Measurements from ENCODE around the gene ANTKMT.
A peak's percentile ranks its signal among the peaks of the same experiment; 100 is the strongest.

Gene ANTKMT, protein sequence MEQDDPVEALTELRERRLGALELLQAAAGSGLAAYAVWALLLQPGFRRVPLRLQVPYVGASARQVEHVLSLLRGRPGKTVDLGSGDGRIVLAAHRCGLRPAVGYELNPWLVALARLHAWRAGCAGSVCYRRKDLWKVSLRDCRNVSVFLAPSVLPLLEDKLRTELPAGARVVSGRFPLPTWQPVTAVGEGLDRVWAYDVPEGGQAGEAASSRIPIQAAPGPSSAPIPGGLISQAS

DNA sequence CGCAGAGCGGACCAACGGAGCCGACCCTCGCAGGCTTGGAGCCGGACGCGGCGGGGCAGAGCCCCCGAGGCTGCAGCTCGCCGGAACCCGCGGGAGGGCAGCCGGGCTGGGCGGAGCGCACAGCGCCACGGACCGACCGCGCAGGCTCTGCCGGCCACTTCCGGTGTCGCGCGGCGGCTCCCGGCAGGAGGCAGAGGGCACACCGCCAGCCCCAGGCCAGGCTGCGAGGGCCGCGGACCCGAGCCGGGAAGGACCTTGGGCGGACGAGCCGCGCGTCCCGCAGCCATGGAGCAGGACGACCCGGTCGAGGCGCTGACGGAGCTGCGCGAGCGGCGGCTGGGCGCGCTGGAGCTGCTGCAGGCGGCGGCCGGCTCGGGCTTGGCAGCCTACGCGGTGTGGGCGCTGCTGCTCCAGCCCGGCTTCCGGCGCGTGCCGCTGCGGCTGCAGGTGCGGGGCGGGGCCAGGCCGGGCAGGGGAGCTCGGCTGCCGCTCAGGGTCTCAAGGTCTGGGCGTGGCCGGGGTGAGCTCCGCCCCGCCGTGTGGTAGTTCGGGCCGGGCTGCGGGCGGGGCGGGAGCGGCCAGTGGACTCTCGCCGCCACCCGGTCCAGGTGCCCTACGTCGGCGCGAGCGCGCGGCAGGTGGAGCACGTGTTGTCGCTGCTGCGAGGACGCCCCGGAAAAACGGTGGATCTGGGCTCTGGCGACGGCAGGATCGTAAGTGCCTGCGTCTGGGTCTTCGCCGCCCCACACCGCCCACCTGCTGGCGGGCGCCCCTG is at the start of gene ANTKMT:
TSS of gene ANTKMT (plus strand) at position 157 of the 775 bp plus-strand sequence. CDS start at position 286, 129 bp downstream.
- peak; percentile 66 to 78 for DNase-seq (ENCODE audit: low read depth in 2 of 2)

DNA sequence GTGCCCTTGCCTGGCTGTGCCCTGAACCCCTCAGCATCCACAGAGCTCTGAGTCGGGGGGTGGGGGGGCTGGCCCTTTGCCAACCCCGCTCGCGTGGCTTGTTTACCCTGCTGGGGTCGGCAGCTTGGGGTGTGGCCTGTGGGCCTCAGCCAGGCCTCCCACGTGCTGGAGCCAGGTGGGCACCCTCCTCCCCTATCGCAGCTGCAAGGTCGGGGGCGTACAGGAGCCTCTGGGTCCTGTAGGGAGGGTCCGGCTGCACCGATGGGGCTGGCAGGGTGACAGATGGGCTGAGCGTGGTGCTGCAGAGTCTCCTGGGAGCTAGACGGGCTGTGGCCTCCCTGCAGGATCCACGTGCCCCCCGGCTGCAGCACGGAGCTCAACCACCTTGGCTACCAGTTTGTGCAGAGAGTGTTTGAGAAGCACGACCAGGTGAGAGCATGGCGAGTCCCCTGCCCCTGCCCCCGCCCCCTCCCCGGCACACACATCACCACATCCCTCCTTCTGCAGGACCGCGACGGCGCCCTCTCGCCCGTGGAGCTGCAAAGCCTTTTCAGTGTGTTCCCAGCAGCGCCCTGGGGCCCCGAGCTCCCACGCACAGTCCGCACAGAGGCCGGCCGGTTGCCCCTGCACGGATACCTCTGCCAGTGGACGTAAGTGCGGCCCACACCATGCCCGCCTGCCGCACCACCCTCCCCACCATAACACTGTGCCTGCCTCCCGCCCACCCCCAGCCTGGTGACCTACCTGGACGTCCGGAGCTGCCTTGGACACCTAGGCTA is 49.4 kb upstream of the ANTKMT start:
- DNase-seq (ENCODE audit: low read depth in 2 of 2) = no peak

DNA sequence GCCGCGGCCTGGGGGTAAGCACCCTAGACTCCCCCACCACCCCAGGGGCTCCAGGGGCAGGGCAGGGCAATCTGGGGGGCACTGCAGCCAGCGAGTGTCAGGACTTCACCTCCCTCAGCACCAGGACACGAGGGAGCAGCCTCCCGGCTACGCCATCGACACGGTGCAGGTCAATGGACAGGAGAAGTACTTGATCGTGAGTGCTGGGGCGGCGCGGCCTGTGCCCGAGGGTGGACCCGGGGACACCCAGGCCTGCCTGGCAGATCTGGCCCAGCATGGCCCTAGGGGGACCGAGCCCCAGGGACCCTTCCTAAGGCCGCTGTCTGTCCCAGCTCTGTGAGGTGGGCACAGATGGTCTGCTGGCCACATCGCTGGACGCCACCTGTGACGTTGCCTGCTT is 48.6 kb upstream of the ANTKMT start:
- no peak for DNase-seq (ENCODE audit: low read depth in 2 of 2)

DNA sequence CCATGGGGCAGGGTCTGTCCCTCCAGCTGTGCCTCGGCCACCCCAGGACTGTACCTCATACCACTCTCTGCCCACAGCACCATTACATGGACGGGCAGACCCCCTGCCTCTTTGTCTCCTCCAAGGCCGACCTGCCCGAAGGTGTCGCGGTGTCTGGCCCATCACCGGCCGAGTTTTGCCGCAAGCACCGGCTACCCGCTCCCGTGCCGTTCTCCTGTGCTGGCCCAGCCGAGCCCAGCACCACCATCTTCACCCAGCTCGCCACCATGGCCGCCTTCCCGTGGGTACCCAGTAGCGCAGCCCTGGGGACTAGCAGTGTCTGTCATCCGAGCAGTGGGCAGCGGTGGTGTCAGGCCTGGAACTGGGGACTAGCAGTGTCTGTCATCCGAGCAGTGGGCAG is 48.1 kb upstream of the ANTKMT start:
- no peak for DNase-seq (ENCODE audit: low read depth in 2 of 2)

DNA sequence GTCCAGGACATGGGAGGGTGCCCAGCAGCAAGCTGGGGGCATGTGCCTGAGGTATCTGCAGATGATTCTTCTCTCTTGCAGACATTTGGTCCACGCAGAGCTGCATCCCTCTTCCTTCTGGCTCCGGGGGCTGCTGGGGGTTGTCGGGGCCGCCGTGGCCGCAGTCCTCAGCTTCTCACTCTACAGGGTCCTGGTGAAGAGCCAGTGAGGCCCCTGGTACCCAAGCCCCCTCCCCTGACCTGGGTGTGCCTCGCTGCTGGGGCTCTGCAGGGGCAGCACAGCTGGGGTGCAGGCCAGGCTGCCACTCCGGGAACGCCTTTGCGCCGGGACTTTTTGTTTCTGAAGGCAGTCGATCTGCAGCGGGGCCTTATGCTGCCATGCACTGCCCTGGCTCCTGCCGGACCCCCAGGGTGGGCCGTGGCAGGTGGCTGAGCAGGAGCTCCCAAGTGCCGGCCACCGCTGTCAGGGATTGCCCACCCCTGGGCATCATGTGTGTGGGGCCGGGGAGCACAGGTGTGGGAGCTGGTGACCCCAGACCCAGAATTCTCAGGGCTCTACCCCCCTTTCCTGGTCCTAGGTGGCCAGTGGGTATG is 47.5 kb upstream of the ANTKMT start:
- DNase-seq (ENCODE audit: low read depth in 2 of 2) = no peak

DNA sequence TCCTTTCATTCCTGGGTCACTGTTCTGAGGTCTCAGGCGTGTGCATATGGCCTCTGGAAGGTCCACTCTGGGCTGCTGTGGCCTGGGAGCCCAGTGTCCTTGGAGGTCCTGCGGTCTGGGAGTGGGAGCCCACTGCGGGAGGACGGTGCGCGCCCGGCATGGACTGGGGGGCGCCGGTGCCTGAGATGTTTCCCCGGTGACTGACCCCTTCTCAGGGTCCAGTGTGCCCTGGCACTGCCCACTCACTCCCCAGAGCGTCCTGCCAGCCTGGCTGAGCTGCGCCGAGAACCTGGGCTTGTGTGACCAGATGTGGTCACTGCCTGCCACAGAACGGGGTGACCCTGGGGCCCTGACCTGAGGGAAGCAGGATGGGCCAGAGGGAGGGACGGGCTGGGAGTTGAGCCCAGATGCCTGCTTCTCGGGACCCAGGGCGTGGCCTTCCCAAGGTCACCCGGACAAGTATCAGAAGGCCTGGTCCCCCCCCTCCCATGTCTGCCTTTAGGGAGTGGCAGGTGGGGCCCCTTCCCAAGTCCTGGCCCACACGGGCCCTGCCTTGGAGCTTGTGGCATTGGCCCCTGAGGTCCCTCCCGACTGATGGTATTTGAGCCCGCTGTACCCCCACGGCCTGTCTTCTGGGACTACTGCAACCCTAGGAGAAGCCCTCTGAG is 46.6 kb upstream of the ANTKMT start:
- DNase-seq (ENCODE audit: low read depth in 2 of 2) = no peak

DNA sequence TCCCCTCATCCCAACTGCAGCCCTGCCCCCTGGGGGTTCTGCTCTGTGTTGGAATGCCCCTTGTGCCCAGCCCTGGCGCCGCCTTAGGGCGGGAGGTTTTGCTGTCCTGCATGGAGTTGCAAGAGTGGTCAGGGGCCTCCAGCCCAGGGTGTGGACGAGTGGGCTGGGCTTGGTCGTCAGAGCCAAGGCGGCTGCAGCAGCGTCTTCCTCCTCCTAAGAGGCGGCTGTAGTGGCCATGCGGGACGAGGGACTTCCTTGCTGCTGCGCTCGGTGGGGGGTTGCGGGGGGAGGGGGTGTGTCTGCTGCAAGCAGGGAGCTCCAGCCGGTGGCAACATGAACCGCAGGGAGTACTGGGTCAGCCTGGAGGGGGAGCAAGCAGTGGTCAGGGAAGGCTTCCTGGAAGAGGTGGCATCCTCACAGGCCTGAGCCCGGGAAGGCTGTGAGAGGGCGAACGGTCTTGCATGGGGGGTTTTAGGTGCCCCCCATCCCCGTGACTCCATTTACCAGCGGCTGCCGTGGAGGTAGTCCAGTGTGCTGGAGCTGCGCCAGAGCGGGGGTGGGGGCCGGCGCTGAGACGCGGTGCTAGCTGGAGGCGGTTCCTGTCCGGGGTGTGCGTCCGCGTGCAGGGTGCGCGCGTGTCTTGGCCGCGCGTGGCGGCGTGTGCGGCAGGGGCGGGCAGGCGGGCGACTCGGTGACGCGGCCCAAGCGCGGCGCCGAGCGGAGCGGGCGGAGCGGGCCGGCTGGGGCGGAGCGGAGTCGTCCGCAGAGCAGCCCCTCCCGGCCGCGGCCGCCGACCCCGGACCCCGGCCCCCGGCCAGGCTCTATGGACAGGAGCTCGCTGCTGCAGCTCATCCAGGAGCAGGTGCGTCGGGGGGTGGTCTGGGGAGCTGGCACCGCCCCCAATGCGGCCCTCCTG is 45.7 kb upstream of the ANTKMT start, which contains the start of gene RHBDL1:
TSS of gene RHBDL1 (plus strand) at position 704 of the 916 bp plus-strand sequence. CDS start at position 824, 120 bp downstream.
- no peak for DNase-seq (ENCODE audit: low read depth in 2 of 2)

DNA sequence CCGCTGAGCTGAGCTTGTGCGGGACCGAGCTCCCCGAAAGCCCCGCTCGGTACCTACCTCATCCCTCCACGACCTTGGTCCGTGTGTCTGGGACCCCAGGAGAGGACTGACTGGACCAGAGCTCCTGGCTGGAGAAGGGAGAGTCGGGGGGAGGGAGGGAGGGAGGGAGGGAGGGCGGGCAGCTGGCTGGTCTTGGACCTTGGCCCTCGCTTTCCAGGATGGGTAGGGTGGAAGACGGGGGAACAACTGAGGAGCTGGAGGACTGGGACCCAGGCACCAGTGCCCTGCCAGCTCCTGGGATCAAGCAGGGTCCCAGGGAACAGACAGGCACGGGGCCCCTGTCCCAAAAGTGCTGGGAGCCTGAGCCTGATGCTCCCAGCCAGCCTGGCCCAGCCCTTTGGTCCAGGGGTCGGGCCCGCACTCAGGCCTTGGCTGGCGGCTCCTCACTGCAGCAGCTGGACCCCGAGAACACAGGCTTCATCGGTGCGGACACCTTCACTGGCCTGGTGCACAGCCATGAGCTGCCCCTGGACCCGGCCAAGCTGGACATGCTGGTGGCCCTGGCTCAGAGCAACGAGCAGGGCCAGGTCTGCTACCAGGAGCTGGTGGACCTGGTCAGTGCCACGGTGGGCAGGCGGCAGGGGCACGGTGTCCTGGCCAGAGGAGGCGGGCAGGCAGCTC is 44.9 kb upstream of the ANTKMT start:
- no peak for DNase-seq (ENCODE audit: low read depth in 2 of 2)

DNA sequence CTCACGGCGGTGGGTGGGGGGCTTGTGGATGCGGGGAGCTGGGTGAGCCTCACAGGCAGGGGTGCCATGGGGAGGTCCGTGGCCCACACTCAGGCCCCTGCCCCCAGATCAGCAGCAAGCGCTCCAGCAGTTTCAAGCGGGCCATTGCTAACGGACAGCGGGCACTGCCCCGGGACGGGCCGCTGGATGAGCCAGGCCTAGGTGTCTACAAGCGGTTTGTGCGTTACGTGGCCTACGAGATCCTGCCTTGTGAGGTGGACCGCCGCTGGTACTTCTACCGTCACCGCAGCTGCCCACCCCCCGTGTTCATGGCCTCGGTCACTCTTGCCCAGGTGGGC is 44.4 kb upstream of the ANTKMT start:
- no peak for DNase-seq (ENCODE audit: low read depth in 2 of 2)

DNA sequence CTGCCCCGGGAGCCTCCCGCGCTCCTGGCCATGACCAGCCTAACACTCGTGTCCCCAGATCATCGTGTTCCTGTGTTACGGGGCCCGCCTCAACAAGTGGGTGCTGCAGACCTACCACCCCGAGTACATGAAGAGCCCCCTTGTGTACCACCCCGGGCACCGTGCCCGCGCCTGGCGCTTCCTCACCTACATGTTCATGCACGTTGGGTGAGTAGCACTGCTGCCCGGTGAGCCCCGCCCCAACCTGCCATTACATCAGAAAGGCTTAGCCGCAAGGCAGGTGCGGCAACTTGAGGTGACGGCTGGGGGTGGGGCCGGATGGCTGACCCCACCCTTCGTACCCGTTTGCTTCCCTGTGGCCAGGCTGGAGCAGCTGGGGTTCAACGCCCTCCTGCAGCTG is 44.0 kb upstream of the ANTKMT start:
- DNase-seq (ENCODE audit: low read depth in 2 of 2) = no peak

DNA sequence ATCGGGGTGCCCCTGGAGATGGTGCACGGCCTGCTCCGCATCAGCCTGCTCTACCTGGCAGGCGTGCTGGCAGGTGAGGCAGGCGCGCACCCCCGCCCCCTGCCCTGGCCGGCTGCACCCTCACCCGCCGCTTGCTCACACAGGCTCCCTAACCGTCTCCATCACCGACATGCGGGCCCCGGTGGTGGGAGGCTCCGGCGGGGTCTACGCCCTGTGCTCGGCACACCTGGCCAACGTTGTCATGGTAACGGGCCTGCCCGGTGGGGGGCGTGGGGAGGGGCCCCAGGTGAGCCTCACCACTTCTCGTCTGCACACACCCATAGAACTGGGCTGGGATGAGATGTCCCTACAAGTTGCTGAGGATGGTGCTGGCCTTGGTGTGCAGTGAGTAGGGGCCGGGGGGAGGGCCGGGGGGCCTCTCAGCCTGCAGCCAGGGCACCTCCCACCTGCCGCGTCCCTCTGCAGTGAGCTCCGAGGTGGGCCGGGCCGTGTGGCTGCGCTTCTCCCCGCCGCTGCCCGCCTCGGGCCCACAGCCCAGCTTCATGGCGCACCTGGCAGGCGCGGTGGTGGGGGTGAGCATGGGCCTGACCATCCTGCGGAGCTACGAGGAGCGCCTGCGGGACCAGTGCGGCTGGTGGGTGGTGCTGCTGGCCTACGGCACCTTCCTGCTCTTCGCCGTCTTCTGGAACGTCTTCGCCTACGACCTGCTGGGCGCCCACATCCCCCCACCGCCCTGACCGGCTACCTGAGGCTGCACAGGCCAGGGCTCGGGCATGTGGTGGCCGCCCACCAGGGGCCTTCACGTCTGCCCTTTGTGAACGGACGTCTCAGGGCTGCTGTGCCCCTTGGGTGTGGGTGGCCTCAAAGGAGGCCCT is 43.4 kb upstream of the ANTKMT start:
- no peak for DNase-seq (ENCODE audit: low read depth in 2 of 2)

DNA sequence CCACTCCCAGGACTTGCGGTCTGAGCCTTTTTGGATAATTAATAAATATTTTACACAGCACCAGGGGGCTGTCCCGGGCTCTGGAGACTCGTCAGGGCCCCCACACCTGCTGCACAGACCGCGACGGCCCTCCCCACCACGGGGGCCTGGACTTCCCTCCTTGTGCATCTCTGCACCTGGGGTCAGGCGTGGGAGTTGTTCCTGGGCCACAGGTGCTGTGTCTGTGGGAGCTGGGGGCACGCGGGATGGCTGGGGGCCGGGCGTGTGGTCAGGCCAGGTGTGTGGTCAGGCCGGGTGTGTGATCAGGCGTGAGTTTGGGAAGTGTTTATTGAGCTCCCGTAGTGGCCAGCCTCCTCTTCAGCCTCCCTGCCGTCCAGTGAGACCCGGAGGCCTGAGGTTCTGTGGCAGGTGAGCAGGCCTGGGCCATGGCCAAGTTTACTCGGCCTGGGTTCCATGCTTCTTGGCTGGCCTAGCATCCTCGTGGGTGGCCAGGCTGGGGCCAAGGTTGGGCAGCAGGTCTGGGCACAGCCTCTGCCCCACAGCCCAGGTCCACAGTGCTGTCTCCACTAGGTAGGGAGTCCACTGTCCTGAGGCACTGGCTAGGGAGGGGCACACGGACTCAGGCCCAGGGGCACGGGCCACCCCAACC is 42.6 kb upstream of the ANTKMT start:
- no peak for DNase-seq (ENCODE audit: low read depth in 2 of 2)

DNA sequence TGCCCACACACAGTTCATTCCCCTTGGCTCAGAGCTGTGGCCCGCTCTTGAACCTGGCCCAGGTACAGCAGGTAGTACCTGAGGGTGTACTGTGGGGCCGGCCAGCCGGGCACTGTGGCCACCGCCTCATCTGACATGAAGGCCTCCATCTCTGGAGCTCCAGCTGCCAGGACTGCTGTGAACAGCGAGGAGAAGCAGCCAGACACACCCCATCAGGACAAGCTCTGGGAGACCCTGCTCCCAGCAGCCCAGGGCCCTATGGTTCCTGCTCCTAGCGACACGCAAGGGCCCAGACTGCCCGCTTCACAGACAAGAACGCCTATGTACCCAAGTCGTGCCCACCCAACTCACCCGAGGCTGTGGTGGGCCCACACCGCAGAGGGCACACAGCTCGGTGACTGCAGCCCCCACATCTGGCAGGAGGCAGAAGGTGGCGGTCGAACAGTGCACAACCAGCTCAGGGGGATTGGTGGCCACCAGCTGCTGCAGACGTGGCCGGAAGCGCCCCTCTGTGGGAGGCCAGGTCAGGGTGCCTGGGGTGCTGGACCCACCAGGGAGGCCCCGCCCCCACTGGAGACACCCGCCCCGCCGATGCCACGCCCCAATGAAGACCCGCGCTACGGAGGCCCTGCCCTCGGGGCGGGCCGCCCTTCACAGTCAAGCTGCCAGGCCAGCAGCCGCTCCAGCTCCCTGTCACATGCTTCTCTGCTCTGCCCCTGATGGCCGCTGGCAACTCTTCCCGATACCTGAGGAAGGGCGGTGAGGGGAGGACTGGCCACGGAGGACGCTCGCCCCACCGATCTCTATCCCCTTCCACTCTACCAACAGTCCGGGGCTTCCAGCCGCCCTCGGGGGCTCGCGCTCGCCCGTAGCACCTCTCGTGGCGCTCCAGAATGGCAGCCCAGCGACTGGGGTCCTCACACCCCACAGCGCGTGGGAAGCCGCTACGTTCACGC is 41.8 kb upstream of the ANTKMT start:
- DNase-seq (ENCODE audit: low read depth in 2 of 2) = peak in 1 of 2 donors; percentile 53

DNA sequence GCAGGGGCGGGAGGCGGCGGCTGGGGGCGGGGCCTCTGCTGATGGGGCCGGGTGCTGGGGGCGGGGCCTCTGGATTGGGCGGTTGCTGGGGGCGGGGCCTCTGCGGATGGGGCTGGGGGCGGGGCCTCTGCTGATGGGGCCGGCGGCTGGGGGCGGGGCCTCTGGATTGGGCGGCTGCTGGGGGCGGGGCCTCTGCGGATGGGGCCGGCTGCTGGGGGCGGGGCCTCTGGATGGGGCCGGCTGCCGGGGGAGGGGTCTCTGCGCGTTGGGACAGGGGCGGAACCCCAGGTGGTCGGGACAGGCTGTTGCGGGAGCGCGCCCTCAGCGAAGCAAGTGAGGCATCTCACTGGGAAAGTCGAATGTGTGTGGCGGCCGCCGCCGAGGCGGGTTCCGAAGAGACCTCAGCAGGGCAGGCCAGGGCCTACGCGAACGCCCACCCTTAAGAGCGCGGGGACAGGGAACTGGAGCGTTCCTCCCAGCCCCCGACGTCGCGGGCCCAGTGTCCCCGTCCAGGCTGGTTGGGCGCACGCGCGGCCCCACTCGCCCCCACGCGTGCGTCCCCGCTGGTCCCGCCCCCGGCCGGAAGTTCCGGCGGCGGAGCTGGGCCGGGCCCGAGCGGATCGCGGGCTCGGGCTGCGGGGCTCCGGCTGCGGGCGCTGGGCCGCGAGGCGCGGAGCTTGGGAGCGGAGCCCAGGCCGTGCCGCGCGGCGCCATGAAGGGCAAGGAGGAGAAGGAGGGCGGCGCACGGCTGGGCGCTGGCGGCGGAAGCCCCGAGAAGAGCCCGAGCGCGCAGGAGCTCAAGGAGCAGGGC is 40.9 kb upstream of the ANTKMT start, which contains the start of gene STUB1:
TSS of gene STUB1 (plus strand) at position 597 of the 811 bp plus-strand sequence. CDS start at position 713, 116 bp downstream.
- DNase-seq (ENCODE audit: low read depth in 2 of 2) = peak; percentile 85 to 93

DNA sequence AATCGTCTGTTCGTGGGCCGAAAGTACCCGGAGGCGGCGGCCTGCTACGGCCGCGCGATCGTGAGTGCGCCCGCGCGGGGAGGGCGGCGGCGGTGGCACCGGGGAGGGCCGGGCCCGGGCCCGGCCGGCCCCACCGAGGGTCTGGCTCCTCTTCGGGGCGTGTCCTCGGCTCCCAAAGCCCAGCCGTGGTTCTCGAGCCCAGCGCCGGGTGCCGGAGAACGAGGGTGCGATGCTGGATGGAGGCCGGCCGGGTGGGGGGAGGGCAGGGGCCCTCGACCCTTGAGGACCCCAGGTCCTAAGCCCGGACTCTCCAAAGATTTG is 40.4 kb upstream of the ANTKMT start:
- DNase-seq (ENCODE audit: low read depth in 2 of 2) = no peak

DNA sequence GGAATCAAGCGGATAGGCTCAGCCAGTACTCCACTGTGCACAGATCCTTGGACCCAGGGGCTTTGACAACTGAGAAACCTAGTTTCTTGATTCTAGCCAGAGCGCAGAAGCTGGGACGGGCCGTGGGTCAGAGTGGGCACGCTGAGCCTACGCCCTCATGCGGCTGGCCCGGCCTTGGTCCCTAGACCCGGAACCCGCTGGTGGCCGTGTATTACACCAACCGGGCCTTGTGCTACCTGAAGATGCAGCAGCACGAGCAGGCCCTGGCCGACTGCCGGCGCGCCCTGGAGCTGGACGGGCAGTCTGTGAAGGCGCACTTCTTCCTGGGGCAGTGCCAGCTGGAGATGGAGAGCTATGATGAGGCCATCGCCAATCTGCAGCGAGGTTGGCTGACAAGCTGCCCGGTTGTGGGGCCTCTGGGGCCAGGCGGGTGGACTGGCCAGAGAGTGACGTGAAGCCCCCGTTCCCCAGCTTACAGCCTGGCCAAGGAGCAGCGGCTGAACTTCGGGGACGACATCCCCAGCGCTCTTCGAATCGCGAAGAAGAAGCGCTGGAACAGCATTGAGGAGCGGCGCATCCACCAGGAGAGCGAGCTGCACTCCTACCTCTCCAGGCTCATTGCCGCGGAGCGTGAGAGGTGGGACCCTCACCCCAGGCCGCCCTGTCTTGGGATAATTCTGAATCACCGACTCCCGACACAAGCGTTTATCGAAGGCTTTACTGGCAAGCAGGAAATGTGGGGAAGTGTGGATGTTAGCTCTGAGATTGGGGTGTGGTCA is 39.8 kb upstream of the ANTKMT start:
- DNase-seq (ENCODE audit: low read depth in 2 of 2) = no peak
